Rectal smooth muscle tissue (tissue), 1 donor: ENCODE measurements around the gene EFNA4.

Source experiments
- H3K27ac ChIP-seq: one replicate; pipeline ENCODE4 v1.7.0; 2013; ENCODE audit warnings: low read depth, low read length, inconsistent platforms
- H3K27me3 ChIP-seq: one replicate; pipeline ENCODE4 v1.7.0; 2013; ENCODE audit warnings: low read length; ENCODE audit not compliant: control insufficient read depth, insufficient read depth
- H3K36me3 ChIP-seq: one replicate; pipeline ENCODE4 v1.7.0; 2013; ENCODE audit warnings: low read length; ENCODE audit not compliant: control insufficient read depth, insufficient read depth
- H3K4me1 ChIP-seq: one replicate; pipeline ENCODE4 v1.7.0; 2013; ENCODE audit warnings: low read length; ENCODE audit not compliant: control insufficient read depth, insufficient read depth
- H3K4me3 ChIP-seq: one replicate; pipeline ENCODE4 v1.7.0; 2013; ENCODE audit warnings: low read length
- H3K9ac ChIP-seq: one replicate; pipeline ENCODE4 v1.7.0; 2013; ENCODE audit warnings: low read length

The EFNA4 gene

DNA sequence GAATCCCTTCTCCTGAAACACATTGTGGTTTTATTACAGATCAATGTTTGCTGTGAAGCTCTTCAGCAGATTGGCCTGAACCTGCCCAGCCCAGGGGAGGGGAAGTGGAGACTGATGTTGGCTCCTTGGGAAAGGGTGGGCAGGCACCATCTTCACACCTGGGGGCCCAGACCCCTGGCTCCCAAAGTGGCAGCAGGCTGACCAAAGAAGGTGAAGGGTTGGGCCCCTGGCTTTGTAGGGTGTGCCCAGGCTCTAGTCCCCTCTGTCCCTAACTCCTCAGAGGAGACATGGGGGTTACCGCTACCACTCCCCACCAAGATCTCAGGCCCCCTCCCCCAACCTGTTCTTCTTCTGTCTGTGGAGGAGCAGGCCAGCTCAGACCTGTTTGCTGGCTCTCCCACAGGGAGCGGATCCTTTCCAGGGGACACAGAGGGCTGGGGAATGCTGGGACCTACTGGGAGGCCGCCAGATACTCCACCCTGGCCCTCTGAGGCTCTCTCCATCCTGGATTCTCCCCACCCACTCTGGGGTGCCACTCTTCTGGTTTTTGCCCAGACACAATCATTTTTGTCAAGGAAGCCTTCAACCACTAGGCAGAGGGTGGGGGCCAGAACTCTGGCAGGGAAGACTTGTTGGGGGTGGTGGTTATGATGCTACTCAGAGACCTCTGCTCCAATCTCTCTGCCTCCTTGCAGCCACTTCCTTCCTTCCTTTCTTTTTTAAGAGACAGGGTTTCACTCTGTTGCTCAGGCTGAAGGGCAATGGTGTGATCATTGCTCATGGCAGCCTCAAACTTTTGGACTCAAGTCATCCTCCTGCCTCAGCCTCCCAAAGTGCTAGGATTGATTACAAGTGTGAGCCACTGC lies 10.1 kb downstream of the EFNA4 start:
- H3K4me1 ChIP-seq: peaks cover 5% of the 10 kb centered on the region
- H3K36me3 ChIP-seq: peaks cover 5% of the 10 kb centered on the region
- no peaks in the 10 kb centered on the region for H3K27me3 ChIP-seq
- H3K4me3 ChIP-seq: no peak overlapping the region
- no peak overlapping the region for H3K27ac ChIP-seq
- H3K9ac ChIP-seq: no peak overlapping the region

DNA sequence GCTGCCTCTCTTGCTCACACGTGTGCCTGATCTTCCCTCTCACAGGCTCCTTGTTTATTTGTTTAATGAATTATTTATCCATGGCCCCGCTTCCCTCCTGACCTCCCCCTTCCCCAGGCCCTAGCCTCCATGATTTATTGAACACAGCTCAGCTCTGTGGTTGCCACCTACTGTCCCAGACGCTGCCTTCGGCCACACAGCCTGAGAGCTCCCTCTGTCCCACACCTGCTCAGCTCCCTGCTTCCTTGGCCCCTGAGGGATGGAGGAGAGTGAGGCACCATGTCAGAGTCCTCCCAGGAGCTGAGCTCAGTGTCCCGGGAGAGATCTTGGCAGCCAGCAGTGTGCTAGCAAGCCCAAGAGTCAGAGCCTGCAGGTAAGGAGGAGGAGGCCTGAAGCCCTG lies 12.0 kb downstream of the EFNA4 start:
- peaks cover 6% of the 10 kb centered on the region for H3K4me1 ChIP-seq
- H3K36me3 ChIP-seq: no peaks in the 10 kb centered on the region
- peaks cover 10% of the 10 kb centered on the region for H3K27me3 ChIP-seq
- H3K27ac ChIP-seq: no peak overlapping the region
- H3K4me3 ChIP-seq: no peak overlapping the region
- no peak overlapping the region for H3K9ac ChIP-seq

DNA sequence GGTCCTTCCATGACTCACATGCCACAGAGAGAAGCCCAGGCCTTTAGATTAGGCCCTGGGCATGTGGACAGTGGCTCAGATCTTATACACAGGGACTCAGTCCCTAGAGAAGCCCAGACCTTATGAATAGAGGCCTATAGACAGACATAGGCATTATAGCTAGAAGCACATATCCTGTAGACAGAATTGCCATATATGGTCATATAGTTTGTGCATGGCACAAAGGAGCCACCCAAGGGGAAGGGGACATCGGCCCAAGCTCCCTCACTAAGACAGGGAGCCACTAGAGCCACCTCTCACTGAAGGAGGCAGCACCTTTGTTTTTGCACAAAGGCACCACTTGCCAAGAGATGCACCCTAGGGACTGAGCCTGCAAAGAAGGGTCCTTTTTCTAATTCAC lies 12.8 kb downstream of the EFNA4 start:
- no peak overlapping the region for H3K9ac ChIP-seq
- peaks cover 9% of the 10 kb centered on the region for H3K4me1 ChIP-seq
- peaks cover 15% of the 10 kb centered on the region for H3K27me3 ChIP-seq
- H3K4me3 ChIP-seq: no peak overlapping the region
- no peak overlapping the region for H3K27ac ChIP-seq
- H3K36me3 ChIP-seq: no peaks in the 10 kb centered on the region

DNA sequence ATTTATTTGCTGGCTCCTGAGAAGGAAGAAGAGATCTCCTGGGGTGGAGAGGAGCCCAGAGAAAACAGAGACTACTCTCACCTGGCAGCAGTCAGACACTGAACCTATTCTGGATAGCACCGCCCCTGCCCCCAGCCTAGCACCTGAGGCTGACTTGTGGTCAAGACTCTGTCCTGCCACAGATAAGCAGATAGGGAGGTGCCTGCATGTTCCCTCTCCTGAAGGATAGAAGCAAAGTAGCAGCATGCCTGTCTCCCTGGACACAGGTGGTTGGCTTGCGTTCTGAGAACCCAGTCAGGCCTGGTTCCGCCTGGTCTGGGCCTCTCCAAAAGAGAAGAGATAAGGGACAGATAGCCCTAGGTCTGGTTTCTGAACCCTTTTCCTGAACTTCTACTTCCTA lies 13.8 kb downstream of the EFNA4 start:
- Histone ChIP-seq H3K27me3 (peaks cover 18% of the 10 kb centered on the region), H3K4me1 (peaks cover 10% of the 10 kb centered on the region), H3K9ac (no peak overlapping the region), H3K36me3 (no peaks in the 10 kb centered on the region), H3K4me3 (no peak overlapping the region), H3K27ac (no peak overlapping the region)

DNA sequence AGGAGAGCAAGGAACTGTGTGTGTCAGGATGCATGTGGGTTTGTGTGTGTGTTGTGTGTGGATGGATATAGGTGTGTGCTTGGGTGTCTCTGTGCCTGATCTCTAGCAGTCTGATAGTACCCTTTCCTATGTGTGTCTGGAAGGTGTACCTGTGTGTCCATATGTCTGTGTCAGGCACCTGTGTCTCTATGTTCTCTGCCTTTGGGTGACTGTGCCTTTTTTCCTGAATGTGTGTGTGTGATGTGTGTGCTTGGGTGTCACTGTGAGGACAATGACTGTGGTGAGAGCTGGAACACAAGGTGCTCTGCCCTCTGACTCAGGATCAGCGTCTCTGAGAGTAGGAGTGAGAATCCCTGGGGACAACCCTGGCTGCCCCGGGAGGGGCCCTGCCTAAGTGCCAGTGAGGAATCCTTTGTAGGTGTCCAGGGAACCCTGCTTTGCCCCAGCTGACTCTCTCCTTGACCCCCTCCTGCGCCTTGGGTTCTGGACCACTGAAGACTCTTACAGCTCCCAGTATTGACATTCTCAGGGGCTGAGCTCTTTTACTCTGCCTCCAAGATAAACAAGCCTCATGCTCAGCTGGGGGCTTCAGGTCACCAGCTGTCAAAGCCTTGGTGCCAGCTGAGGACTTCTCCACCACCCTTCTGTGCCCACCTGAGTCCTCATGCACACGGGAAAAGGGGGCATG lies 14.4 kb downstream of the EFNA4 start:
- peaks cover 10% of the 10 kb centered on the region for H3K4me1 ChIP-seq
- no peak overlapping the region for H3K4me3 ChIP-seq
- H3K27me3 ChIP-seq: peaks cover 20% of the 10 kb centered on the region
- no peak overlapping the region for H3K27ac ChIP-seq
- no peaks in the 10 kb centered on the region for H3K36me3 ChIP-seq
- no peak overlapping the region for H3K9ac ChIP-seq

DNA sequence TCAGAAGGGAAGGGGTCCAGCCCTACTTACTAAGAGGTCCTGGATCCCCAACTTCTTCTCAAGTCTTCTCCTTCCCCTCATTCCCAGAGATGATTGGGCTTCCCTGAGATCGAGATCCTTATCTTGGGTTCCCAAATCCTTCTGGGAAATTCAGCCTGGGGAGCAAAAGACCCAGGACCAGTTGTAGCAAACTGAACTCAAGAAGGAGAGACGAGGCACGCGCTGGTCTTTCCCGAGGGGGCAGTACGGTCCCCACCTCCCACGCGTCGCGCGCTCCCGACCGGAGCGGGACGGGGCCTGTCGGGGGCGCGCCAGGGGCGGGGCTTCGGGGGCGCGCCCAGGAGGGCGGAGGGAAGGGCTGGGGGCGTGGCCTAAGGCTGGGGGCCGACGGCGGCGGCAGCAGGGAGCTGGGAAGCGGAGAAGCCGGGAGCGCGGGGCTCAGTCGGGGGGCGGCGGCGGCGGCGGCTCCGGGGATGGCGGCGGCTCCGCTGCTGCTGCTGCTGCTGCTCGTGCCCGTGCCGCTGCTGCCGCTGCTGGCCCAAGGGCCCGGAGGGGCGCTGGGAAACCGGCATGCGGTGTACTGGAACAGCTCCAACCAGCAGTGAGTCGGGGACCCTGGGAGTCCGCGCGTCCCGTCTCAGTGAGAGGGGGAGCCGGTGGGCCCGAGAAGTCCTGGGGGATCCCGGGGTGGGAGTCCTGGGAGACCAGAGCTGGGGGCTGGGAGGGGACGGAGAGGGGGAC lies 15.1 kb downstream of the EFNA4 start, which contains the start of gene EFNA3:
EFNA3 (plus strand) TSS at position 369 of the 741 bp plus-strand sequence; CDS start at position 474, 105 bp downstream.
- H3K27me3 ChIP-seq: peaks cover 27% of the 10 kb centered on the region
- H3K36me3 ChIP-seq: no peaks in the 10 kb centered on the region
- peak within 1 kb of the TSS; percentile 2 for H3K9ac ChIP-seq
- H3K27ac ChIP-seq: no peak within 1 kb of the TSS
- H3K4me3 ChIP-seq: peak within 1 kb of the TSS; percentile 40
- H3K4me1 ChIP-seq: peaks cover 10% of the 10 kb centered on the region

DNA sequence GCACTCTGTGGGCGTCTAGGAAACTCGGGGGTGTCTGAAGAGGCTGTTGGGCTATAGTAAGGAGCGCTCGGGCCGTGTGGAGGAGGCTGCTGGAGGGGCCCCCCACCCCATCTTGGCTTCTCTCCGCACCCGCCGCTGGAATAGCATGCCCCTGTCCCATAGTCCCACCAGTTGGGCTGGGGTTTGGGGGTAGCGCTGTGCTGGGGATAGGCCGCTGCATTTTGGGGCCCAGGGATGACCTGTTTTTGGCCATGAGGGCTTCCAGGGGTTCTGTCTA lies 15.6 kb downstream of the EFNA4 start:
- peaks cover 31% of the 10 kb centered on the region for H3K27me3 ChIP-seq
- H3K36me3 ChIP-seq: no peaks in the 10 kb centered on the region

DNA sequence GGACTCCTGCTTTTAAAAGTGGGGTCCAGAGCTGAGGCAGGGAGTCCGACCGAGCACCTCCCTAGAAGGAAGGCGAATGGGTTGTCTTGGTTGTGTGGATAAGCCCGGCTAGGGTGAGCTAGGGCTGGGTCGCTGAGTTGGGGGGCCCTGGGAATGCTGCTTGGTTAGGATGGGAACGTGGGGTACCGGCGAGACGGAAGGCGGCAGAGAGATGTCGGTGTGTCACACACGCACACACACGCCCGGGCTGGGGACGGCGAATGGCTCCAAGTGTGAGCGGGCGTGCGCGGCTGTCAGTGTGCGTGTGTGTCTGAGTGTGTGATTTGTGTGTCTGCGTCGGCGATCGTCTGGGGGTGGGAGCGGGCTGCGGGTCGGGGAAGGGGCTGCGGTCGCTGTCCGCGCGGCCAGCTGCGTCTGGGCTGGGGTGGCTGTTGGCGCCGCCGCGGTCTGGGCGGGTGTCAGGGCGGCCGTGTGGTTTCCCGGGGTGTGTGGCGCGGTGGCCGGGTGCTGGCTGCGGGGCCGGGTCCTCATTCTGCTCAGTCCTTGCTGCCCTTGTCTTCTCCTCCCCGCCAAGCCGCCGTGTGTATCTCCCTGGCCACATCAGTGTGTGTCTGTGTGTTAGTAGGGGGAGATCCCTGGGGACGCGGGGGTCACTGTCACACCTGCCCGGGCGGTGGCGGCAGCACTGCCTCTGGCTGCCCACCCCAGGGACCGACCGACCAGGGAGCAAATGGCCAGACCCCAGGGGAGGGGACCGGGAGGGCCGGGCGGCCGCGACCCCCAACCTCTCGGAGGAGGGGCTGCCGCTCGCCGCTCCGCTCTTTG lies 16.2 kb downstream of the EFNA4 start:
- Histone ChIP-seq H3K4me1 (peaks cover 14% of the 10 kb centered on the region), H3K36me3 (no peaks in the 10 kb centered on the region), H3K4me3 (peak overlapping the region; percentile 51), H3K27ac (no peak overlapping the region), H3K27me3 (peaks cover 33% of the 10 kb centered on the region), H3K9ac (peak overlapping the region; percentile 2)

More for the DNA sequence above, 15.6 kb downstream of the EFNA4 start:
- Histone ChIP-seq H3K4me1 (peaks cover 10% of the 10 kb centered on the region), H3K27ac (no peak overlapping the region), H3K9ac (no peak overlapping the region), H3K4me3 (peak overlapping the region; percentile 40)

DNA sequence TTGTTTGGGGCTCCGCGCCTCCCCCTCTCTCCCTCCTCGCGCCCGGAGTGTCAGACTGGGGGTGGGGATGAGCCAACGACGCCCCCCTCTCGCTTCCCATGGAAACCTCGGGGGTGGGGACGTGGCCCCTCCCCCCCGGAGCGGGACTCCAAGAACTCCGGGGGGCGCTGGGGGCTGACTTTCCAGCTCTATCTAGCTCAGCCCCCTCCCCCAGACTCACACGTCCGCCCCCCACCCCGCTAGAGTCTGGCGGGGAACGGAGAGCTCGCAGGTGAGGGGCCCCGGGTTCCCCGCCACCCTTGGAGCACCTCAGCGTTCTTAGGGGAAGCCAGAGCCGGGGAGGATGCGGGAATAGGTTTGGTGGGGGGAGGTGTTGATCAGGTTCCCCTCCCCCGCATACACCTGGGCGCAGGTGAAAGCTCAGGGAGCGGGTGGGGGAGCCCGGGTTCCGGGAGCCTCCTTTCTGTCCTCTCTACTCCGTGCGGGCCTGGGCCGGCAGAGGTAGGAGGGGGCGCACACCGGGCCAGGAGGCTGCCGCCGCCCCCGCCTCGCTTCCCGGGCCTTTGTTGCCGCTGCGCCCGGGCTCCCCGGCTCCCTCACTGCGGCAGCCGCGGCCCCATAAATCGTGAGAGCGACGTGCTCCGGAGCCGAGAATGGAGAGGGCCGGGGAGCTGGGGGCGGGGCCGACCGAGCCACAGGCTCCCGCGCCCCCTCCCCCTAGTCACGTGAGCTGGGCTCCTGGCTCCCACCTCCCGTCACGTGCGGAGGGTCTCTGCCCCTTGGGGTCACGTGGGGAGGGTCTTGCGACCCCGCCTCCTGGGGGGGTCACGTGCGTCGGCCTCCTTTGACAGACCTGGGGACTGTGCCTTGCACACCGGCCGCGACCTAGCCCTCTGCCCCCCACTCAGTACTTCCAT lies 17.0 kb downstream of the EFNA4 start:
- H3K27me3 ChIP-seq: peaks cover 33% of the 10 kb centered on the region
- H3K9ac ChIP-seq: no peak overlapping the region
- H3K27ac ChIP-seq: no peak overlapping the region
- no peaks in the 10 kb centered on the region for H3K36me3 ChIP-seq
- H3K4me3 ChIP-seq: peak overlapping the region; percentile 51
- peaks cover 16% of the 10 kb centered on the region for H3K4me1 ChIP-seq

DNA sequence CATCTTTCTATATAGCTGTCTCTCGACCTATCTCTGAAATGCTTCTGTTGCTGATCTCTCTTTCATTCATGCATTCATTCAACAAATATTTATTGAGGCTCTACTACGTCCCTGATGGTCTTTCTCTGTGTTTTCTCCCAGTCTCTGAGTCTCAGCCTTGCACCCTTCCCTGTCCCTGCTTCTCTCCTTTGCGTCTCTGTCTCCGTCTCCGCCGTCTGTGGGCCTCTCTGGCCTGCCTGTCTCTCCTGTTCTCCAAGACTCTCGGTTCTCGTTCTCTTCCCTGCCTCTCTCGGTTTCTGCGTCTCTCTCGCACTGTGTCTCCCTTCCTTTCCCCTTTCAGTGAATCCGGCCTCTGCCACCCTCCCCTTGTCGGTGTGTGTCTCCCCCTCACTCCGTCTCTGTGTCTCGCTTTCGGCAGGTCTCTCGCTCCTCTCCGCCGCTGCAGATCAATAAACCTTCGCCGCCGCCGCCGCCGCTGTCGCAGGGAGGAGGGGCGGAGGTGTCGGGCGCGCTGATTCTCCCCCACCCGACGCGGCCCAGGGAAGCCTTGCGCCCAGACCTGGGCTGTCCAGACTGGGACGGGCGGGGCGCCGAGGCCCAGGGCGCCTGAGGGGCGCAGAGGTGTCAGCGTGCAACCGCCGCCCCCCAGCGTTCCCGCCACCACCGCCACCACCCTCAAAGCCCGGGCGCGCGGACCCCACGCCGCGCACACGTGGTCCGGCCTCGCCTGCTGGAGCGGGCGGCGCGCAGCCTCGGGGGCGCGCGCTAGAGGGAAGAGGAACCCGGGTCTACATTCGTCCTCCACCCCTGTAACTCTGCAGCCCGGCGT lies 18.1 kb downstream of the EFNA4 start:
- peaks cover 17% of the 10 kb centered on the region for H3K4me1 ChIP-seq
- no peaks in the 10 kb centered on the region for H3K36me3 ChIP-seq
- peaks cover 33% of the 10 kb centered on the region for H3K27me3 ChIP-seq
- no peak overlapping the region for H3K27ac ChIP-seq
- H3K4me3 ChIP-seq: peak overlapping the region; percentile 29
- H3K9ac ChIP-seq: no peak overlapping the region
